Measurements from ENCODE around the gene C2CD4C. TPM values are rescaled to one million over a fixed set of nuclear protein-coding genes. Genes with fewer than 3 reads are reported as not detected.
"Not testable (repeated sequence)": the region's sequence is repeated elsewhere in the genome, so short reads cannot be mapped to it uniquely, and the experiment has no call there.

Gene C2CD4C
- total RNA-seq, 1 donor from 2014 or later: 7.8 TPM

DNA sequence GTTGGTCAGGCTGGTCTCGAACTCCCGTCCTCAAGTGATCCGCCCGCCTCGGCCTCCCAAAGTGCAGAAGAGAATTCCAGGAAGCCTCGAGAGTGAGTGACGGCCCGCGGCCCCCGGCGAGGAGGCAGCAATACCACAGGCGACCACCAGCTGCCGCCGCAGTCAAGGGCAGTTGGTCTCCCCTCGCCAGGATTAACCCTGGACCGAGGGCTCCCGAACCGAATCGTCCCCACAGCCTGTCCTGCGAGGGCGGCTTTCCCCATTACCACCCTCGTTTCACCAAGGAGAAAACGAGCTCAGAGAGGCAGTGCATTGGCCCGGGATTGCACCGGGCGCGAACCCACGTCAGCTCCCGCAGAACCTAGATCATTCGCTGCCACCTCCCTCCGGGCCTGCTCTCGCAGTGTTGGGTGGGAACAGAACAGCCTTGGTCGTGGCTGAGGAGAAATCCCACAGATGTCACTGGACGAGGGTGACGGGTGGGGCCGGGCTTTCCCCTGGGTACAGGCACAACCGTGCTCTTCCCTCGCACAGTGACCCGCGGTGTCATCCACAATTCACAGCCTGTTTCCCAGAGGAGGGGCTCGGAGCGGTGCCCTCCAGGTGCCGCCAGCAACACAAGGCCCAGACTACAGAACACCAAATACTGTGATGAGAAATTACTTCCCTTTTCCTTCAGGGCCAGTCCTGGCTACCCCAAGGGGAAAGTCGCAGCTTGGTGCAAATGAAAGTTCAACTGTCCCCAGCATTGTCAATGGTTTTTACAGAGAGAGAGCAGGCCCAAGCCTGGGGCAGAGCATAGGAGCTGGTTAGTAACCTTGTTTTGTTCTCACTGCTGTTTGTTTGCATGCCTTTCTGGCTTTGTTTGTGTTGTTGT is 24.8 kb downstream of the C2CD4C start:
- no peak overlapping the region for H3K27ac Mint-ChIP-seq
- H3K27me3 Mint-ChIP-seq (ENCODE audit: low read depth): peaks cover 18% of the 10 kb centered on the region
- H3K36me3 Mint-ChIP-seq: no peaks in the 10 kb centered on the region
- TF ChIP-seq, protein P1, sequence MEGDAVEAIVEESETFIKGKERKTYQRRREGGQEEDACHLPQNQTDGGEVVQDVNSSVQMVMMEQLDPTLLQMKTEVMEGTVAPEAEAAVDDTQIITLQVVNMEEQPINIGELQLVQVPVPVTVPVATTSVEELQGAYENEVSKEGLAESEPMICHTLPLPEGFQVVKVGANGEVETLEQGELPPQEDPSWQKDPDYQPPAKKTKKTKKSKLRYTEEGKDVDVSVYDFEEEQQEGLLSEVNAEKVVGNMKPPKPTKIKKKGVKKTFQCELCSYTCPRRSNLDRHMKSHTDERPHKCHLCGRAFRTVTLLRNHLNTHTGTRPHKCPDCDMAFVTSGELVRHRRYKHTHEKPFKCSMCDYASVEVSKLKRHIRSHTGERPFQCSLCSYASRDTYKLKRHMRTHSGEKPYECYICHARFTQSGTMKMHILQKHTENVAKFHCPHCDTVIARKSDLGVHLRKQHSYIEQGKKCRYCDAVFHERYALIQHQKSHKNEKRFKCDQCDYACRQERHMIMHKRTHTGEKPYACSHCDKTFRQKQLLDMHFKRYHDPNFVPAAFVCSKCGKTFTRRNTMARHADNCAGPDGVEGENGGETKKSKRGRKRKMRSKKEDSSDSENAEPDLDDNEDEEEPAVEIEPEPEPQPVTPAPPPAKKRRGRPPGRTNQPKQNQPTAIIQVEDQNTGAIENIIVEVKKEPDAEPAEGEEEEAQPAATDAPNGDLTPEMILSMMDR (IDR thresholded peaks at IDR 0.05; ENCODE audit: unreplicated experiment): peak; percentile 75
- peak in 1 of 2 experiments; percentile 60 for DNase-seq (ENCODE audit: low spot score in 2 of 2, unreplicated experiment in 2 of 2)
- H3K9me3 Mint-ChIP-seq: peaks cover 3% of the 10 kb centered on the region
- no peak overlapping the region for H3K4me3 Mint-ChIP-seq
- H3K4me1 Mint-ChIP-seq: peaks cover 9% of the 10 kb centered on the region

DNA sequence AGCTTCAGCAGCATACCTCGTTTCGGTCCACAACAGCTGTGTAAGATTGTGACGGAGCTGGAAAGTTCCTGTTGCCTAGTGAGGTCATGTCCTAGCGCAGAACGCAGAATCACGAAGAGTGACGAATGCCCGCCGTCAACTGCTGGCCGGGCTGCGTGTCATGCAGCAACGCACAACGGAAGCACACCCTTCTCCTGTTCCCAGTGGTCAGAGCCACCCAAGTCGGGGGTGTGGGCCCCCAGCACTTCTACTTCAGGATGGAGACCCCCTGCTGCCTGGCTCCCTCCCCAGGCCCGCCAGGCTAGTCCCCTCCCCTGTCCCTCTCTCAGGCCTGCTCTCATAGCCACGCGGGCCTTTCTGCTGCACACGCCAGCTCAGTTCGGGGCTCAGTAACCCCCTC is 25.9 kb downstream of the C2CD4C start:
- Mint-ChIP-seq H3K4me3 (no peak overlapping the region), H3K36me3 (no peaks in the 10 kb centered on the region), H3K9me3 (peaks cover 3% of the 10 kb centered on the region), H3K27ac (no peak overlapping the region), H3K4me1 (peaks cover 9% of the 10 kb centered on the region), H3K27me3 (ENCODE audit: low read depth) (peaks cover 21% of the 10 kb centered on the region)
- TF ChIP-seq, protein P1 (IDR thresholded peaks at IDR 0.05; ENCODE audit: unreplicated experiment): no peak
- DNase-seq (ENCODE audit: low spot score in 2 of 2, unreplicated experiment in 2 of 2): peak in 1 of 2 experiments; percentile 26

DNA sequence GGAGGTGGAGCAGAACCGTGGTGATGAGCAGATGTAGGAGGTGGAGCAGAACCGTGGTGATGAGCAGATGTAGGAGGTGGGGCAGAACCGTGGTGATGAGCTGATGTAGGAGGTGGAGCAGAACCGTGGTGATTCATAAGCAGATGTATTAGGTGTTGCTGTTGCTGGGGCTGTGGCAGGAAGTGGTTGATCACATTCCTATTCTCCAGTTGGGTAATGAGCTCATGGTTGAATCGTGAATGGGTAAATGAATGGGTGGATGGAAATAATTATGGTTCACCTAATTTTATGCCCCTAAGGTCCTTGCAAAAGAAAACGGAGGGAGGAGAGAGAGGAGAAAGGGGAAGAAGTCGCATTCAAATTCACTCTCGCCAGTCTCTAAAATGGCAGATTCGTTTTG is 26.4 kb downstream of the C2CD4C start:
- not testable (repeated sequence) for DNase-seq (ENCODE audit: low spot score in 2 of 2, unreplicated experiment in 2 of 2); H3K4me3 Mint-ChIP-seq; H3K27ac Mint-ChIP-seq; H3K9me3 Mint-ChIP-seq; H3K36me3 Mint-ChIP-seq
- H3K4me1 Mint-ChIP-seq: peaks cover 11% of the 10 kb centered on the region
- H3K27me3 Mint-ChIP-seq (ENCODE audit: low read depth): peaks cover 25% of the 10 kb centered on the region

DNA sequence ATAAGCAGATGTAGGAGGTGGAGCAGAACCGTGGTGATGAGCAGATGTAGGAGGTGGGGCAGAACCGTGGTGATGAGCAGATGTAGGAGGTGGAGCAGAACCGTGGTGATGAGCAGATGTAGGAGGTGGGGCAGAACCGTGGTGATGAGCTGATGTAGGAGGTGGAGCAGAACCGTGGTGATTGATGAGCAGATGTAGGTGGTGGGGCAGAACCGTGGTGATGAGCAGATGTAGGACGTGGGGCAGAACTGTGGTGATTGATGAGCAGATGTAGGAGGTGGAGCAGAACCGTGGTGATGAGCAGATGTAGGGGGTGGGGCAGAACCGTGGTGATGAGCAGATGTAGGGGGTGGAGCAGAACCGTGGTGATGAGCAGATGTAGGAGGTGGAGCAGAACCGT is 27.0 kb downstream of the C2CD4C start:
- H3K4me1 Mint-ChIP-seq: peaks cover 11% of the 10 kb centered on the region
- DNase-seq (ENCODE audit: low spot score in 2 of 2, unreplicated experiment in 2 of 2): peak in 1 of 2 experiments; percentile 16
- H3K27me3 Mint-ChIP-seq (ENCODE audit: low read depth): peaks cover 25% of the 10 kb centered on the region
- H3K36me3 Mint-ChIP-seq, H3K27ac Mint-ChIP-seq, H3K4me3 Mint-ChIP-seq, H3K9me3 Mint-ChIP-seq: not testable (repeated sequence)

DNA sequence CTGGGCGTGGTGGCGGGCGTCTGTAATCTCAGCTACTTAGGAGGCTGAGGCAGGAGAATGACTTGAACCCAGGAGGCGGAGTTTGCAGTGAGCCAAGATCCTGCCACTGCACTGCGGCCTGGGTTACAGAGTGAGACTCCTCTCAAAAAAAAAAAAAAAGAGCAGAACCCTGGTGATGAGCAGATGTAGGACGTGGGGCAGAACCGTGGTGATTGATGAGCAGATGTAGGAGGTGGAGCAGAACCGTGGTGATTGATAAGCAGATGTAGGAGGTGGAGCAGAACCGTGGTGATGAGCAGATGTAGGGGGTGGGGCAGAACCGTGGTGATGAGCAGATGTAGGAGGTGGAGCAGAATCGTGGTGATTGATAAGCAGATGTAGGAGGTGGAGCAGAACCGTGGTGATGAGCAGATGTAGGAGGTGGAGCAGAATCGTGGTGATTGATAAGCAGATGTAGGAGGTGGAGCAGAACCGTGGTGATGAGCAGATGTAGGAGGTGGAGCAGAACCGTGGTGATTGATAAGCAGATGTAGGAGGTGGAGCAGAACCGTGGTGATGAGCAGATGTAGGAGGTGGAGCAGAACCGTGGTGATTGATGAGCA is 28.2 kb downstream of the C2CD4C start:
- H3K4me1 Mint-ChIP-seq; H3K36me3 Mint-ChIP-seq; H3K27ac Mint-ChIP-seq; H3K4me3 Mint-ChIP-seq; H3K9me3 Mint-ChIP-seq; DNase-seq (ENCODE audit: low spot score in 2 of 2, unreplicated experiment in 2 of 2): not testable (repeated sequence)
- H3K27me3 Mint-ChIP-seq (ENCODE audit: low read depth): peaks cover 28% of the 10 kb centered on the region

DNA sequence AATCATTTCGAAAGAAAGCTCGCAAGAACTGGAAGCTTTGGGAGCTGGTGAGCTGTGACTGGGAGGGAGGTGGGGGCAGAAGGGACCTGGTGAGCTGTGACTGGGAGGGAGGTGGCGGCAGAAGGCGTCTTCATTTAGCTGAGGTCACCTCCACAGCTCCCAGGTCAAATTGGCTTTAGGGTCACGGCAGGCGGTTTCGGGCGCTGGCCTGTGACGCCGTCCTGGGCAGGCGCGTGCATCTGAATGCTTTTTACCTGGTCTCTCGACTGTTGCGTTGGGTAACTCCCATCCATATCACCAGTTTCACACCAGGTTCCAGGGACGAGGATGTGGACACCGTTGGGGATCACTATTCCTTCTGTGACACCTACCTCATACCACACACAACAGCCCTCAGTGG is 29.2 kb downstream of the C2CD4C start:
- DNase-seq (ENCODE audit: low spot score in 2 of 2, unreplicated experiment in 2 of 2): no peak
- no peaks in the 10 kb centered on the region for H3K36me3 Mint-ChIP-seq
- H3K9me3 Mint-ChIP-seq: peaks cover 3% of the 10 kb centered on the region
- TF ChIP-seq, protein P1 (IDR thresholded peaks at IDR 0.05; ENCODE audit: unreplicated experiment): no peak
- H3K27ac Mint-ChIP-seq: no peak overlapping the region
- H3K4me1 Mint-ChIP-seq: peaks cover 5% of the 10 kb centered on the region
- no peak overlapping the region for H3K4me3 Mint-ChIP-seq
- peaks cover 30% of the 10 kb centered on the region for H3K27me3 Mint-ChIP-seq (ENCODE audit: low read depth)

DNA sequence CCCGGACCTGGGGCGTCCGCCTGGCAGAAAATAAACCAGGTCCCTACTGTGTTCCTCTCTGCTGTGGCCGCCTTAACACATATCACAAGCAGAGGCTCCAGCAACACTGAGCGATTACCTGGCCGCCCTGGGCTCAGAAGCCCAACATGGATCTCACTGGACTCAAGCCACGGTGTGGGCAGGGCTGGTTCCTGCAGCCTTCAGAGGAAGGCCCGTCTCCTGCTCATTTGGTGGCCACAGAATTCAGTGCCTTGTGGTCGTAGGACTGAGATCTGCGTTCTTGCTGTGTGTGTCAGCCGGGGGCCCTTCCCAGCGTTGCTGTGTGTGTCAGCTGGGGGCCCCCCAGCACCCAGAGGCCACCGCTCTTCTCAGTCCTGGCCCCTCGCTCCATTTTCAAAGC is 30.2 kb downstream of the C2CD4C start:
- H3K36me3 Mint-ChIP-seq: no peaks in the 10 kb centered on the region
- peaks cover 3% of the 10 kb centered on the region for H3K9me3 Mint-ChIP-seq
- no peak overlapping the region for H3K4me3 Mint-ChIP-seq
- peaks cover 28% of the 10 kb centered on the region for H3K27me3 Mint-ChIP-seq (ENCODE audit: low read depth)
- TF ChIP-seq, protein P1 (IDR thresholded peaks at IDR 0.05; ENCODE audit: unreplicated experiment): no peak
- no peak overlapping the region for H3K27ac Mint-ChIP-seq
- no peak for DNase-seq (ENCODE audit: low spot score in 2 of 2, unreplicated experiment in 2 of 2)
- peaks cover 2% of the 10 kb centered on the region for H3K4me1 Mint-ChIP-seq
